Measurements from ENCODE around the gene C11orf24. TPM values are rescaled to one million over a fixed set of nuclear protein-coding genes. Genes with fewer than 3 reads are reported as not detected.

The C11orf24 gene
- total and polyA plus RNA-seq, 9 of the 15 experiments (the other 6 are each of a cell fraction or from before 2014, with no cell fraction given), result 2.0 to 65.2 (median 32.5) TPM

GRCh38 chr11:68224606-68225005 lies 47.2 kb downstream of the C11orf24 start:
- no peaks in the 10 kb centered on the region for H4K20me1 ChIP-seq (replicated peaks; ENCODE audit: control insufficient read depth, insufficient read depth, low read length)
- ChIA-PET POLR2A (interaction anchor here (0.7 kb wide), 1 partner anchor 9 kb away, joined by 3 read pairs; no protein-coding TSS in a partner anchor), CTCF (ENCODE audit: low intra/inter-chr PET ratio) (no interaction called here)
- WGBS (ENCODE audit: insufficient coverage, low coverage, missing lambda C conversion rate), result 43% methylated on average over 11 of the region's 11 CpGs
- H3K9me1 ChIP-seq (ENCODE audit: control insufficient read depth, insufficient read depth, low read length), result no peaks in the 10 kb centered on the region
- no peak overlapping the region for H2AFZ ChIP-seq (ENCODE audit: low read depth, low read length)
- H3K4me3 ChIP-seq, result no peak overlapping the region
- in situ Hi-C loops (cut with MboI), result no loop called here
- no peaks in the 10 kb centered on the region for H3K79me2 ChIP-seq (ENCODE audit: control insufficient read depth, insufficient read depth, low read length)
- H3K9me3 ChIP-seq (replicated peaks; ENCODE audit: control insufficient read depth, insufficient read depth, low read depth, low read length), result peaks cover under 1% of the 10 kb centered on the region; the same call in 1 of the 2 replicates
- DNase-seq (ENCODE audit: extremely low read depth in 1 of 4, low spot score in 3 of 4) (no peak), ATAC-seq (no peak), FAIRE-seq (no peak)
- H3K4me2 ChIP-seq (ENCODE audit: insufficient read depth, low read length), result no peak overlapping the region
- BruUV-seq (replicated peaks), result no TSS peak
- peaks cover 0 to 4% of the 10 kb centered on the region in 2 experiments; a peak in 1 of 5 replicates for H3K4me1 ChIP-seq (replicated peaks in 1 of 2; ENCODE audit: control insufficient read depth in 2 of 2, insufficient read depth in 2 of 2, low read length in 2 of 2)
- no peak for TF ChIP-seq NCOA1 (IDR thresholded peaks at IDR 0.05; ENCODE audit: low read depth)
- TF ChIP-seq SIN3B (IDR thresholded peaks at IDR 0.05; ENCODE audit: low read depth), result no peak
- no peak for TF ChIP-seq RUNX1 (IDR thresholded peaks at IDR 0.05; ENCODE audit: low read depth)
- TF ChIP-seq ZNF77 (CRISPR knock-in tag; IDR thresholded peaks at IDR 0.05), result no peak
- no peak for TF ChIP-seq SMAD3 (CRISPR knock-in tag; conservative IDR thresholded peaks at IDR 0.05)
- no peak for TF ChIP-seq POLR2G (IDR thresholded peaks at IDR 0.05; ENCODE audit: low read depth, low read length)
- H3K27me3 ChIP-seq (ENCODE audit: control insufficient read depth in 2 of 2, insufficient read depth in 2 of 2, low read length in 2 of 2), result peaks cover 7 to 37% of the 10 kb centered on the region in 2 experiments
- H3K27ac ChIP-seq (ENCODE audit: extremely low read depth, low read depth, low read length), result no peak overlapping the region
- no peak overlapping the region for H3K9ac ChIP-seq (ENCODE audit: insufficient read depth in 1 of 2, low read depth in 2 of 2, low read length in 2 of 2)
- no peaks in the 10 kb centered on the region for H3K36me3 ChIP-seq (ENCODE audit: control insufficient read depth, insufficient read depth, low read length)
- intact Hi-C loops (cut with micrococcal nuclease), result no loop called here

GRCh38 chr11:68223275-68223674 lies 48.5 kb downstream of the C11orf24 start:
- Histone ChIP-seq H3K4me3 (no peak overlapping the region), H3K9me3 (replicated peaks; ENCODE audit: control insufficient read depth, insufficient read depth, low read depth, low read length) (no peaks in the 10 kb centered on the region), H3K4me2 (ENCODE audit: insufficient read depth, low read length) (no peak overlapping the region), H3K4me1 (replicated peaks in 1 of 2; ENCODE audit: control insufficient read depth in 2 of 2, insufficient read depth in 2 of 2, low read length in 2 of 2) (peaks cover 0 to 4% of the 10 kb centered on the region in 2 experiments; a peak in 1 of 5 replicates), H2AFZ (ENCODE audit: low read depth, low read length) (no peak overlapping the region), H3K27ac (ENCODE audit: extremely low read depth, low read depth, low read length) (no peak overlapping the region), H3K9me1 (ENCODE audit: control insufficient read depth, insufficient read depth, low read length) (no peaks in the 10 kb centered on the region), H3K36me3 (ENCODE audit: control insufficient read depth, insufficient read depth, low read length) (no peaks in the 10 kb centered on the region), H3K9ac (ENCODE audit: insufficient read depth in 1 of 2, low read depth in 2 of 2, low read length in 2 of 2) (no peak overlapping the region), H3K27me3 (ENCODE audit: control insufficient read depth in 2 of 2, insufficient read depth in 2 of 2, low read length in 2 of 2) (peaks cover 8 to 39% of the 10 kb centered on the region in 2 experiments), H4K20me1 (replicated peaks; ENCODE audit: control insufficient read depth, insufficient read depth, low read length) (no peaks in the 10 kb centered on the region), H3K79me2 (ENCODE audit: control insufficient read depth, insufficient read depth, low read length) (no peaks in the 10 kb centered on the region)
- DNase-seq (ENCODE audit: extremely low read depth in 1 of 4, low spot score in 3 of 4) (no peak), FAIRE-seq (no peak), ATAC-seq (no peak)
- 25% methylated on average over 6 of the region's 6 CpGs for whole genome bisulfite sequencing (ENCODE audit: insufficient coverage, low coverage, missing lambda C conversion rate)
- in situ Hi-C loops (cut with MboI) (no loop called here), intact Hi-C loops (cut with micrococcal nuclease) (no loop called here)
- ChIA-PET CTCF (ENCODE audit: low intra/inter-chr PET ratio) (interaction anchor here (0.7 kb wide), 1 partner anchor 66 kb away, joined by 4 read pairs; no protein-coding TSS in a partner anchor), POLR2A (no interaction called here)
- no peak for TF ChIP-seq GATA2 (CRISPR knock-in tag; IDR thresholded peaks at IDR 0.05)
- TF ChIP-seq TOE1 (IDR thresholded peaks at IDR 0.05; ENCODE audit: borderline replicate concordance), result no peak
- no peak for TF ChIP-seq TOE1 (CRISPR knock-in tag; IDR thresholded peaks at IDR 0.05; ENCODE audit: borderline replicate concordance, low read depth)
- no peak for TF ChIP-seq ZNF707 (CRISPR knock-in tag; conservative IDR thresholded peaks at IDR 0.05)
- no peak for TF ChIP-seq HMG20A (CRISPR knock-in tag; conservative IDR thresholded peaks at IDR 0.05)
- no TSS peak for BruUV-seq (replicated peaks)
